Measurements from ENCODE around the gene PCDH19.

GRCh38 chrX:100381619-100382018 is 28.5 kb downstream of the PCDH19 start:
- TF ChIP-seq, protein P1, sequence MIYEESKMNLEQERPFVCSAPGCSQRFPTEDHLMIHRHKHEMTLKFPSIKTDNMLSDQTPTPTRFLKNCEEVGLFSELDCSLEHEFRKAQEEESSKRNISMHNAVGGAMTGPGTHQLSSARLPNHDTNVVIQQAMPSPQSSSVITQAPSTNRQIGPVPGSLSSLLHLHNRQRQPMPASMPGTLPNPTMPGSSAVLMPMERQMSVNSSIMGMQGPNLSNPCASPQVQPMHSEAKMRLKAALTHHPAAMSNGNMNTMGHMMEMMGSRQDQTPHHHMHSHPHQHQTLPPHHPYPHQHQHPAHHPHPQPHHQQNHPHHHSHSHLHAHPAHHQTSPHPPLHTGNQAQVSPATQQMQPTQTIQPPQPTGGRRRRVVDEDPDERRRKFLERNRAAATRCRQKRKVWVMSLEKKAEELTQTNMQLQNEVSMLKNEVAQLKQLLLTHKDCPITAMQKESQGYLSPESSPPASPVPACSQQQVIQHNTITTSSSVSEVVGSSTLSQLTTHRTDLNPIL (CRISPR knock-in tag; IDR thresholded peaks at IDR 0.05; ENCODE audit: low read depth): no peak
- TF ChIP-seq ZC3H10 (CRISPR knock-in tag; IDR thresholded peaks at IDR 0.05) (no peak), ISL1 (CRISPR knock-in tag; IDR thresholded peaks at IDR 0.05) (no peak), PATZ1 (CRISPR knock-in tag; IDR thresholded peaks at IDR 0.05; ENCODE audit: borderline replicate concordance) (no peak), ZFP3 (CRISPR knock-in tag; IDR thresholded peaks at IDR 0.05) (no peak), OSR1 (CRISPR knock-in tag; IDR thresholded peaks at IDR 0.05) (no peak), RARB (CRISPR knock-in tag; IDR thresholded peaks at IDR 0.05) (no peak), POU6F1 (CRISPR knock-in tag; IDR thresholded peaks at IDR 0.05; ENCODE audit: borderline replicate concordance, low read depth) (no peak), PPARA (CRISPR knock-in tag; IDR thresholded peaks at IDR 0.05; ENCODE audit: borderline replicate concordance) (no peak), TOX (CRISPR knock-in tag; IDR thresholded peaks at IDR 0.05; ENCODE audit: borderline replicate concordance) (no peak), BACH2 (CRISPR knock-in tag; IDR thresholded peaks at IDR 0.05; ENCODE audit: borderline replicate concordance) (no peak), ARNTL (CRISPR knock-in tag; IDR thresholded peaks at IDR 0.05; ENCODE audit: borderline replicate concordance, low read depth) (no peak), ZNF8 (CRISPR knock-in tag; IDR thresholded peaks at IDR 0.05) (no peak)
- TF ChIP-seq, protein P2, sequence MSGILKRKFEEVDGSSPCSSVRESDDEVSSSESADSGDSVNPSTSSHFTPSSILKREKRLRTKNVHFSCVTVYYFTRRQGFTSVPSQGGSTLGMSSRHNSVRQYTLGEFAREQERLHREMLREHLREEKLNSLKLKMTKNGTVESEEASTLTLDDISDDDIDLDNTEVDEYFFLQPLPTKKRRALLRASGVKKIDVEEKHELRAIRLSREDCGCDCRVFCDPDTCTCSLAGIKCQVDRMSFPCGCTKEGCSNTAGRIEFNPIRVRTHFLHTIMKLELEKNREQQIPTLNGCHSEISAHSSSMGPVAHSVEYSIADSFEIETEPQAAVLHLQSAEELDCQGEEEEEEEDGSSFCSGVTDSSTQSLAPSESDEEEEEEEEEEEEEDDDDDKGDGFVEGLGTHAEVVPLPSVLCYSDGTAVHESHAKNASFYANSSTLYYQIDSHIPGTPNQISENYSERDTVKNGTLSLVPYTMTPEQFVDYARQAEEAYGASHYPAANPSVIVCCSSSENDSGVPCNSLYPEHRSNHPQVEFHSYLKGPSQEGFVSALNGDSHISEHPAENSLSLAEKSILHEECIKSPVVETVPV (CRISPR knock-in tag; IDR thresholded peaks at IDR 0.05): no peak
